ENCODE measurements around the gene CRAT.
"Not testable (repeated sequence)": the region's sequence is repeated elsewhere in the genome, so short reads cannot be mapped to it uniquely, and the experiment has no call there.

CRAT gene

DNA sequence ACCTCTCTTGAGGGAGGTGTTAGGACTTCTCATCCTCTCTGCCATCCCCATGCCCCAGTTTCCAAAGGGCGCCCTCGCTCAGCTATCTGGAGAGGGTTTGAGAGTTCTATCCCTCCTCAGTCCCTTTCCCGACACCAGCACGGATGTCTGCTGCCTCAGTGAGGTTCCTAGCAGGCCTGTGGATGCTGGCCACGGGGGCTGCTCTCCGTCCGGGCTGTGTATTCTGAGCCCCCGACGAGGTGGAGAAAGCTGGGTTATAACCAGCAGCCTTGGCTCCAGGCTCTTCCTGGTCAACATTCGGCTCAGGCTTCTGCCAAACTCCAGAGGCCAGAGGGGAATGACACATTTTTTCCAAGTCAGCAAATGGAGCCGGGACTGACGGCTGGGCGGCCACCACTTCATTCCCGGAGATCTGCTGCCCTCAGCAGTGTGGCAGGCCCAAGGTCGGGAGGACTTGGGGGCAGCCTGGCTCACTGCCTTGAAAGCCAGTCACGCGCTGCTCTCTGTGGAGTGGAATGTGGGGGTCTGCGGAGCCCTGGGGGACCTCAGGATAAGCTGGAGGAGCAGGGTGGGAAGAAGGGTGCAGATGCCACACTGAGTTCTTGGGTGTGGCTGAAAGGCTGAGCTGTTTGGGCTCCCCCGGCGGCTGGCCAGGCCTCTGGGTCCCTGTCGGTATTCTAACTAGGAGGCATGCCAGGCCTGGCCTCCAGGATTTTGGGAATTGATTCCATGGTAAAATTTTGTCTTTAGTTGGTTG, 28.1 kb upstream of the CRAT start:
- DNase-seq (ENCODE audit: low read depth in 2 of 2): no peak

DNA sequence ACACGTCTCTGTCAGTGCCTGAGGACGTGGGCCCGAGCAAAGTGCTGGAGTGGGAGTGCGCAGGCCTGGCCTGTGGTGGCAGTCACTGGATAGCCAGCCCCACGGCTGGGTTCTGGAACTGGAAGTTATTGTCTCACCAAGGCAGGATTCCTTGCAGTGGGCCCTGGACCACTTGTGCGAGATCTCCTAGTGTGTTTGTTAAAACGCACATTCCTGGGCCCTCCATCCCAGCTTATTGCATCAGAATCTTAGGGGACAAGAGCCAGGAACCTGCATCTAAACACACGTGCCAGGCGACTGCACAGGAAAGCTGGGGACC, 27.5 kb upstream of the CRAT start:
- DNase-seq (ENCODE audit: low read depth in 2 of 2): no peak

DNA sequence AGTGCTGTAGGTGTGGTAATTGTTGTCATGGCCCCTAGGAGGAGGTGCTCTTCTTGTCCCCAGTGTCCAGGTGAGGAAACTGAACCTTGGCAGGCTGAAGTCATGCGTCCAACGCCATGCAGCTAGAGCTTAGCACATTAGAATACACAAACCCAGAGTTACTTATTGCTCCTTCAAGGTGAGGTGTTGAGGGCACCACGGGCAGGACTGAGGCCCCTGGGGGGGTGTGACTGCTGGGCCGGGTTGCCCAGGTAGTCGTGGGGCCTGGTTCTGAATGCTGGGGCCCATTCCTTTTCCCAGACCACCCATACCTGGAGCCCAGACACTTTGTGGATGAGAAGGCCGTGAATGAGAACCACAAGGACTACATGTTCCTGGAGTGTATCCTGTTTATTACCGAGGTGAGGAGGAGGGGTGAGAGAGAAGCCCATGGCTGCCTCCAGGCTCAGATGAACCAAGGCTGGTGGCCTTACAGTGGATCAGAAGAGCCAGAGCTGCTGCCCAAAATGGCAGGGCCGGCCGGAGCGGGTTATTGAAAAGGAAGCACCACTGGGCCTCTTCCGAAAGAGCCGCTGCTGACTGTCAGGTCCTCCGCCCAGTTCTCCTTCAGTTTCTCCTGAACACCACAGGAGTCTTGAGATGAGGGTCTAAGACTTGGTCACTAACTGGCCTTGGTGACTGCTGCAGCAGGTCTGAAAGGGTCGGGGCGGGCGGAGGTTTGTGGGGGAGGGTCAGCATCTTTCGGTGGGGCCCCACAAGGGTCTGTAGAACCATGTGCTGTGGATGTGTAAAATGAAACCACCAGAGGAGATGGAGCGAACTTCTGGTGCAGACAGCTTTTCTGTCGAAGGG, 26.9 kb upstream of the CRAT start:
- no peak for DNase-seq (ENCODE audit: low read depth in 2 of 2)

DNA sequence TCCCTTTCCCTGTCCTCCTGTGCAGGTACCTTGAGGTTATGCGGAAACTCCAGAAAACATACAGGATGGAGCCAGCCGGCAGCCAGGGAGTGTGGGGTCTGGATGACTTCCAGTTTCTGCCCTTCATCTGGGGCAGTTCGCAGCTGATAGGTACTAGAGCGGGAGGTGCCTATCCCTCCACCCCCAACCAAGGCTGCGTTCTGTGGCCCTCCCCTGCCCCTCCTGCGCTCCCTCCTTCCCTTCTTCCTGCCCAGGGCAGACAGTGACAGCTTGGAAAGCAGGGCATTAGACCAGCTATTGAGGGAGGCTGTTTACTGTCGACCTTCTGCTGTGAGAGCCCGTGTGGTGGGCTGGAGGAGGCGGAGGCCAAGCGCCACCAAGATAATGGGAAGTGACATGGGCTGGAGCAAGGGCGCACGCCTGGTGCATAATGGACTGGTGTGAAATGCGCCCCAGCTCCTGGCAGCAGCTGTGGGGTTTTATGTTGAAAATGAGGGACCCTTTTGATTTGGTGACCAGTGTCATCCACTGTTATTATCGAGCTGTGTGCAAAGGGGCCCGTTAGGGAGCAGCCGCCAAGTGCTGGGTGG, 25.9 kb upstream of the CRAT start:
- DNase-seq (ENCODE audit: low read depth in 2 of 2): no peak

DNA sequence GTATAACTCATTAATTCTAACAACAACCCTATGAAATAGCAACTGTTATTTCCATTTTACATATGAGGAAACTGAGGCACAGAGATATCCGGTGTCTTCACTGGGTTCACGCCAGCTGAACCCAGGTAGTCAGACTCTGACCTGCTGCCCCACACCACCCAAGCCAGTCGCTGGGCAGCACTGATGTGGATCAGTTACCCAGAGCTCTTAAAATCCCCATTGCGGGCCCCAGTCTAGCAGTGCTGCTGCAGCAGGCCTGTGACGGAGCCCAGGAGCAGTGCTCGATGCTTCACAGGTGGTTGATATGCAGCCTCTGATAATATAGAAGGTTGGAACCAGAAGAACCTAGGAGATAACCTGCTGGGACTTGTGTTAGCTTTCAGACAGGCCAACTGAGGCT, 24.9 kb upstream of the CRAT start:
- no peak for DNase-seq (ENCODE audit: low read depth in 2 of 2)

DNA sequence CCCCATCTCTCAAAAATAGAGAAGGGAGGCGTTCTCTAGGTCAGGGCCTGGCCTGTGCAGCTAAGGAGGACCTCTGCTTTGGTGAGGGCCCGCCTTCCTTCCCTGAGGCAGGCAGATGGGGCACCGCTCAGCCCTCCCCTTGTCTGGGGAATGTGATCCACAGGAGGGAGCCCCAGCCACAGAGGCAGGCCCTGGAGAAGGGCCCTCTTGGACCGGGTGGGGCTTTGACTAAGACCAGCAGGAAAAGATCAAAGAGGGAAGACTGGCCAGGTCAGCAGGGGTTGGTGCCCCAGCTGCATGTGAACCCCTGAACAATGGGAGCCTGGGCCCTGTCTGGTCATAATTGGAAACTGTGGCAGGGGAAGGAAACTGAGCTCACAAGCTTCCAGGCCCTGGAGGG, 22.5 kb upstream of the CRAT start:
- no peak for DNase-seq (ENCODE audit: low read depth in 2 of 2)

DNA sequence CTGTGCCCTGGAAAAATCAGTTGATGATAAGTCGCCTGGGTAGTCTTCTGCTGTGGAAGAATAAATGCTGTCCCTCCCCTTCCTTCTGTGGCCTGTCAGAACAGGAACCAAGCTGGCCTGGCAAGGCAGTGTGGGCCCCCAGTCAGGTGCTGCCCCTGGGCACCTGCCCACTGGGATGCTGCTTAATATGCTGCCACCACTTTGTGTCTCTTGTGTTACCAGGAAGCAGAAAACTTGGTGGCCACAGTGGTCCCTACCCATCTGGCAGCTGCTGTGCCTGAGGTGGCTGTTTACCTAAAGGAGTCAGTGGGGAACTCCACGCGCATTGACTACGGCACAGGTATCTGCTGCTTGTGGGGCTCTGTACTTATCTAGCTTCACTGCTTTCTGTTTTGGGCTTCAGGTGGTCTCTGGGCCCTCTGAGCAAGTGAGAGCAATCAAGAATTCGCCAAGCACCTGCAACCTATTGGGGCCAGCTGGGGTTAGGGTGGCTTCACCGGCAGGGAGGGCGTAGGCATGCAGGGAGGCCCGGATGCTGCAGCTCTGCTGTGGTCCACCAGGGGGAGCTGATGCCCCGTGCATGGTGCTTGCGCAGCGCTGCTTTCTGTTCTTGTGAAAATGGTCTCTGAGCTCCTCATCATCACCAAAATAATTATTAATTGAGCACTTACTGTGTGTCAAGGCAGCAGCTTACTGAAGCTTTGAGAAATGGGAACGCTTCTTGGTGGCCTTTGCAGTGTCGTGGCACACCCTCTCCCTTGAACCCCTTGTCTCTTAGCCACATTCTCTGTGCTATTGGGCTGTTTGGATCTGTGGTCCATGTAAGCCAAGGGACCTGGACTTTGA, 20.9 kb upstream of the CRAT start:
- peak; percentile 70 to 77 for DNase-seq (ENCODE audit: low read depth in 2 of 2)

DNA sequence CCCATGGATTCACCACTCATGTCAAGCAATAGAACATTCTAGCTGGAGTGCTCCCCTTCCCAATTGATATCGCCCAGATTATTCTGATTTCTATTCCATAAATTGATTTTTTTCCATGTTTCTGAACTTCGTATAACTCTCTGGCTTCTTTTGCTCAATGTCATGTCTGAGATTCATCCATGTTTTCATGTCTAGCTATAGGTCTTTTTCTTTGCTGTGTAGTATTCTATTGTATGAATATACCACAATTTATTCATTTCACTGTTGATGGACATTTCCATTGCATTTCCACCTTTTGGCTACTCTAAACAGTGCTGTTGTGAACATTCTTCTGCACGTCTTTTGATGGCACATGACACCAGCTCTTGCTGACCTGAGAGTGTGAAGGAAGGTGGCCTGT, 20.2 kb upstream of the CRAT start:
- no peak for DNase-seq (ENCODE audit: low read depth in 2 of 2)

DNA sequence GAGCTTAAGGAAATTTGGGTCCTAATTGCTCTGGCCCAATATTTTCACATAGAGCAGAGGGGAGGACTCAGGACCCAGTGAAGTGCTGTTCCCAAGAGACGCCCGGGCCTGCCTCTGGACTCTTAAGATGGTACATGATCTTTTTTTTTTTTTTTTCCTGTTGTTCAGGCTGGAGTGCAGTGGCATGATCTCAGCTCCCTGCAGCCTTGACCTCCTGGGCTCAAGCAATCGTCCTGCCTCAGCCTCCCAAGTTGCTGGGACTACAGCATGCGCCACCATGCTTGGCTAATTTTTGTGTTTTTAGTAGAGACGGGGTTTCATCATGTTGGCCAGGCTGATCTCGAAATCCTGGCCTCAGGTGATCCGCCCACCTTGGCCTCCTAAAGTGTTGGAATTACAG, 19.7 kb upstream of the CRAT start:
- not testable (repeated sequence) for DNase-seq (ENCODE audit: low read depth in 2 of 2)

DNA sequence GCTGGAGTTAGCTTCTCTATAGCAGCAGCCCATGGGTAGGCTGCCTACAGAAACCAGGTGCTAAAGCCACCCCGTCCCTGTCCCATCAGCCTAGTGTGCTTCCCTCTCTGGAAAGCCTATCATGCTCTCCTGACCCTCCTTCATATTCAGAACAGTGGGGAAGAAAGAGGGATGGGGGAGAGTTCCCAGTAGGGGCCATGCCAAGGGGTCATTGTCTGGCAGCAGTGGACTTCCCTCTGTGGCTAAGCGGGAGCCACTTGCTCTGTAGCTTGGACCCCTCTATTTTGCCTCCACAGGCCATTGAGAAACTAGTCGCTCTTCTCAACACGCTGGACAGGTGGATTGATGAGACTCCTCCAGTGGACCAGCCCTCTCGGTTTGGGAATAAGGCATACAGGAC, 18.1 kb upstream of the CRAT start:
- no peak for DNase-seq (ENCODE audit: low read depth in 2 of 2)

DNA sequence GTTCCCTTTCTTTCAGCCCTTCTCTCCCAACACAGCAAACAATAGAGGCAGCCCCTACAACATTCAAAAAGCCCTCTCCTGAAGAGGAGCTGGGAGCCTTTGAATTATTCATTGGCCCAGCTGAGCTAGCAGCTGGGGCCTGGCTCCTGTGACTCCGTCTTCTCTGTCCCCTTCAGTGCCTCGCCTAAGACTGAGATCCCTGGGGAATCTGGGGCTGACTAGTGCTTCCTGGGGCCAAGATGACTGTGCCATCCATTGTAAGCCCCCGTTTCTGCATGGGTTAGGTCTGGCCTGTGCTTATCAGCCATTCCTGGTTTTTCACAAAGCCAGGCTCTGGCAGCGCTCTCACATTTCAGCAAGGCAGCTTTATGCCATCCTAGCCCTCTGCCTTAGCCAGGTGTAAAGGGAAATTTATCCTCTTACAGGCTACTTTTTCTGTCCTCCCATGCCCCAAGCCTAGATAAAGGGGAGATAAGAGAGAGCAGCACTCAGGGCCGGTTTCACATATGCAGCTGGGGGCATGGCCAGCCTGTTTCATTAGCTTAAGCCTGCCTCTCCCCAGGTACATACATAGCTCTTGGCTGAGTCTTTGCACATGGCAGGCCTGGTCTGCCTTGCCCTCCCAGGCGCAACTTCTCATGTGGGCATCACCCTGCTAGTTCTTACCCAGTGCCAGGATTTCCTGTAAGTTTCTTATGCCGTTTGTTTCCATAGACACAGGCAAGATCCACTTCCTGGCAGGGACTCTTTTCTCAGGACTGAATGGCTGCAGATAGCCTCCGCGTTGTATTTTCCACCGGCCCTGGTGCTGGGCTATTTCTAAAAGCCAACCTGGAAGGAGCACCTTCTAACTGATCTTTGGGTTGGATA, 16.4 kb upstream of the CRAT start:
- DNase-seq (ENCODE audit: low read depth in 2 of 2): no peak

DNA sequence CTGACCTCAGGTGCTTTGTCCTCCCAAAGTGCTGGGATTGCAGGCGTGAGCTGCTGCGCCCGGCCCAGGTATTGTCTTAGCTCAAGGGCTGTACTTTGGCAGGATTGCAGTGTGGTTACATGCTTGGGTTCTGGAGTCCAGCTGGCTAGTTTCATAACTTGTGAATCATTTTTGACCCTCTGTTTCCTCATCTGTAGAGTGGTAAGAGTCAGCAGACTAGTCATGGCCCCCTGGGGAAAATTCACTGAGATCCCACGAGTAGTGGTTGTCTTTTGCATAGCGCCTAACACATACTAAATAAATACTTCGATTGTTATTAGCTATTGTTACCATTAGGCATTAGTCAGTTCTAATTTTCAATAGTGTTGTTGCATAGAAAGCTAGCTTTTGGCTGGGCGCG, 14.9 kb upstream of the CRAT start:
- no peak for DNase-seq (ENCODE audit: low read depth in 2 of 2)

DNA sequence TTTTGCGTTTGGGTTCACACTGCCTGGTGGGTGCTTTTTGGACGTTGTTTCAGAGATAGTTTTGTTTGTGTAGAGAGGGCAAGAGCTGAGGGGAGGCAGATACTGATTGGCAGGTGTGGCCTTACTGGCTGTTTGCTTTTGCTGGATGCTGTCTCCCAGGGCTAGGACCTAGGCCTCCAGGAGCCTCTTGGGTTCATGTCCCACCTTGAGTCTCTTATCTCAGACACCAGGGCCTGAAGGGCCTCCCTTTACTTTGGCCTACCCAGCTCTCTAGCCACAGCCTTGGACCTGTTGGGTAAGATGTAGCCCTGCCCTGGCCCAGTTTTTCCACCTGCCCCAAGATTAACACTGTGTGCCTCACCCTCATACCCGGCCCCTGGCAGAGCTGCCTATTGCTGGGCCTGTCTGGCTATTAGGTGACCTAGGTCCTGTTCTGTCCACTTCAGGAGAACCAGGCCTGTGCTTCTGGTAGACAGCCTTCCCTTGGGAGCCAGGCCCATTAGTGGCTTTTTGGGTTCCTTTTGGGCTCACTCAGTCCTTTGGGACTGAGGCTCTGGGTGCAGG, 14.0 kb upstream of the CRAT start:
- DNase-seq (ENCODE audit: low read depth in 2 of 2): no peak

DNA sequence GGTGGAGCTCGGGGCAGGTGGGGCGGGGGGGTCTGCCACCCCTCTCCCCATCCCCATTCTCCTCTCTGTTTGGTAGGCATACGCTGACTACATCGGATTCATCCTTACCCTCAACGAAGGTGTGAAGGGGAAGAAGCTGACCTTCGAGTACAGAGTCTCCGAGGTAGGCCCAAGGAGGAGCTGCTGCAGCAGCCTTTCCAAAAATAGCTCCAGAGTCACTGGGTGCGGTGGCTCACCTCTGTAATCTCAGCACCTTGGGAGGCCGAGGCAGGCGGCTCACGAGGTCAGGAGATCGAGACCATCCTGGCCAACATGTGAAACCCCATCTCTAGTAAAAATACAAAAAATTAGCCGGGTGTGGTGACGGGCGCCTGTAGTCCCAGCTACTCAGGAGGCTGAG, 12.4 kb upstream of the CRAT start:
- not testable (repeated sequence) for DNase-seq (ENCODE audit: low read depth in 2 of 2)

DNA sequence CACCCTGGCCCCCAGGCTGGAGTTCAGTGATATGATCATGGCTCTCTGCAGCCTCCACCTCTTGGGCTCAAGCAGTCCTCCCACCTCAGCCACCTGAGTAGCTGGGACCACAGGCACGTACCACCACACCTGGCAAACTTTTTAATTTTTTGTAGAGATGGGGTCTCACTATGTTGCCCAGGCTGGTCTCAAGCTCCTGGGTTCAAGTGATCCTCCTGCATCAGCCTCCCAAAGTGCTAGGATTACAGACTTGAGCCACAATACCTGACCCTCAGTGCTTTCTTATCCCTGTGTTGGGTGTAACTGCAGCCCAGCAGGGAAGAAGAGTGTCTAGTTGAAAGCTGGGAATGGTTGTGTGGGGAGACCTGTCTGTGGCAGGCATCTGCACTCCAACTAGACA, 11.5 kb upstream of the CRAT start:
- DNase-seq (ENCODE audit: low read depth in 2 of 2): no peak

DNA sequence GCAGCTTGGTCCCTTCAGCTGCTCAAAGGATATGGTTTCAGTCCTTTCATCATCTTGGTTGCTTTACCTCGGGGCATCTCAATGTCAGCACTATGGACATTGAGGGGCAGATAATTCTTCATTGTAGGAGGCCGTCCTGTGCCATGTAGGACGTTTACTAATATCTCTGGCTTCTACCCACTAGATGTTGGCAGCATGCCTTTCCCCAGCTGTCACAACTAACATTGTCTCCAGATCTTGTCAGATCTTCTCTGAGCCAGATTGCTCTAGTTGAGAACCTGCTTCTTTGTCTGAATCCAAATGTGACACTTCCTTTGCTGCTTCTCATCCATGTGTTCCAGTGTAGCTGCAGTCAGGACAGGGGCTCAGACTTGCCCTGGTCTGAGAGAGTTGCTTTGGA, 10.9 kb upstream of the CRAT start:
- no peak for DNase-seq (ENCODE audit: low read depth in 2 of 2)

DNA sequence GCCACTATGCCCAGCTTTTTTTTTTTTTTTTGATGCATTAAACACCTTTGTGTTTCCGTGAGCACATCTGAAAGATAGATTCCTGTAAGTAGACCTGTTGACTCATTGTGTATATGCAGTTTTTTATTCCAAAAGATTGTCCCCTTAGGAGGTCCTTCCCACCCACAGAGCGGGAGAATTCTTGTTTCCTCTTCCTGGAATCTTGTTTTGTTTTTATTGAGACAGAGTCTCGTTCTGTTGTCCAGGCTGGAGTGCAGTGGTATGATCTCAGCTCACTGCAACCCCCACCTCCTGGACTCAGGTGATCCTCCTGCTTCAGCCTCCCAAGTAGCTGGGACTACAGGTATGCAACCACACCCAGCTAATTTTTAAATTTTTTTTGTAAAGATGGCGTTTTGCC, 8.2 kb upstream of the CRAT start:
- DNase-seq (ENCODE audit: low read depth in 2 of 2): no peak

DNA sequence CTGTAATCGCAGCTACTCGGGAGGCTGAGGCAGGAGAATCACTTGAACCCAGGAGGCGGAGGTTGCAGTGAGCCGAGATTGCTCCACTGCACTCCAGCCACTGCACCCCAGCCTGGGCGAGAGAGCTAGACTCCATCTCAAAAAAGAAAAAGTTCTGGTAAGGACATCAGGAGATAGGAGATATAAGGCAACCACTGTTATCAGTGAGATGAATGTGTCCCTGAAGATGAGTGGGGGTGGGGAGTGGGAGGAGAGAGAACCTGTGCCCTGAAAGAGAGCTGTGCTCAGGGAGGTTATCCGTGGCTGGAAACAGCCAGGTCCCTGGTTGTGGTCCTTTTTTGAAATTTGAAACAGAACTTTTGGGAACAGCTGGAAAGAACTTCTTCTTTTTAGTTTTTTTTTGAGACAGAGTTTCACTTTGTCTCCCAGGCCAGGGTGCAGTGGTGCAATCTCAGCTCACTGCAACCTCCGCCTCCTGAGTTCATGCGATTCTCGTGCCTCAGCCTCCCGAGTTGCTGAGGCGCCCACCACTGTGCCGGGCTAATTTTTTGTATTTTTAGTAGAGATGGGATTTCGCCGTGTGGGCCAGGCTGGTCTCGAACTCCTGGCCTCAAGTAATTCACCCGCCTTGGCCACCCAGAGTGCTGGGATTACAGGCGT, 3.2 kb upstream of the CRAT start:
- no peak for DNase-seq (ENCODE audit: low read depth in 2 of 2)

DNA sequence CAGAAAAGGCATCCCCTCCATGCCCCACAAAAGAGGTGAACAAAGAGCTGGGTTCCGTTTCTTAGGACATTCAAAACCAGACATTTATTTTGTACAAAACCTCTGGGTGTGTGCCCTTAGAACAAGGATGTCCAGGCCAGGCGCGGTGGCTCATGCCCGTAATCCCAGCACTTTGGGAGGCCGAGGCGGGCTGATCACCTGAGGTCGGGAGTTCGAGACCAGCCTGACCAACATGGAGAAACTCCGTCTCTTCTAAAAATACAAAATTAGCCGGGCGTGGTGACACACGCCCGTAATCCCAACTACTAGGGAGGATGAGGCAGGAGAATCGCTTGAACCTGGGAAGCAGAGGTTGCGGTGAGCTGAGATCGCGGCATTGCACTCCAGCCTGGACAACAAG, 1.9 kb upstream of the CRAT start:
- not testable (repeated sequence) for DNase-seq (ENCODE audit: low read depth in 2 of 2)

DNA sequence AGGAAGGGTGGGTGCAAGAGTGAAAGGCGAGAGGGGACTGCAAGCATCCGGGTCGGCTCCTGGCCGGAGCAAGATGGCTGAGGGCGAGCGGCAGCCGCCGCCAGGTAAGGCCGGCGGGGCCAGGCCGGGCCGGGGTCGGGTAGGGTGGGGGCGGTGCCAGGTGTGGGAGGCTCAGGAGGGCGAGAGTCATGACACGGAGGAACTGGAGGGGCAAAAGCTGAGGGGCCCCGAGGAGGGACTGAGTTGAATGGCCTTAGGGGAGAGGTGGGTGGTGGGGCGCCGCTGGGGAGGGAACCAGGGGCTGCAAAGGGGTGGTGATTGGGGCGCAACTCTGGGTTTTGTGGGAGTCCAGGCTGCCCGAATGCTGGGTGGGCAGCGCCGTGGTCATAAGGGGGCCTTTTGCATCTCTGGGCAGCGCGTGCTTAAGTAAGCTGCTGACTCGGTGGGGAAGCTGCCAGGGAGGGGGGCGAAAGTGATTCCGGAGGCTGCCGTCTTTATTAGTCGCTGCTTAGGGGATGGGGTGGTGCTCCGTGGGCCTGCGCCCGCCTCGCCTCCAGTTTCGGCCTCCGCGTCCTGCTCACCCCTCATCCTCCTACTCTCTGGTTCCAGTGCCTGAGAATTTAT, 1.0 kb upstream of the CRAT start:
- DNase-seq (ENCODE audit: low read depth in 2 of 2): peak in 1 of 2 donors; percentile 9

Measured in activated CD4-positive, alpha-beta T cell treated with anti-CD3 and anti-CD28 coated beads for 24 hours (primary cell).